ENCODE results near the gene ATG2B.

- TF ChIP-seq CTCF (IDR thresholded peaks at IDR 0.05): no peak
- no peak for TF ChIP-seq POLR2A (IDR thresholded peaks at IDR 0.05)
Measured at GRCh38 chr14:96324219-96324618, 38.9 kb downstream of the ATG2B start.

All from thyroid gland (tissue), 4 donors.